ENCODE data around the gene SNCA. TPM values are rescaled to one million over a fixed set of nuclear protein-coding genes. Genes with fewer than 3 reads are reported as not detected.

SNCA gene
- total RNA-seq (6.8 and 7.7 TPM in 2 replicates), polyA plus RNA-seq (0.95 and 5.6 TPM in 2 replicates), polyA minus RNA-seq (ENCODE audit: low replicate concordance) (not detected in 2 replicates)
- 1.1 and 3.4 TPM in 2 replicates for polyA plus RNA-seq (2012)

DNA sequence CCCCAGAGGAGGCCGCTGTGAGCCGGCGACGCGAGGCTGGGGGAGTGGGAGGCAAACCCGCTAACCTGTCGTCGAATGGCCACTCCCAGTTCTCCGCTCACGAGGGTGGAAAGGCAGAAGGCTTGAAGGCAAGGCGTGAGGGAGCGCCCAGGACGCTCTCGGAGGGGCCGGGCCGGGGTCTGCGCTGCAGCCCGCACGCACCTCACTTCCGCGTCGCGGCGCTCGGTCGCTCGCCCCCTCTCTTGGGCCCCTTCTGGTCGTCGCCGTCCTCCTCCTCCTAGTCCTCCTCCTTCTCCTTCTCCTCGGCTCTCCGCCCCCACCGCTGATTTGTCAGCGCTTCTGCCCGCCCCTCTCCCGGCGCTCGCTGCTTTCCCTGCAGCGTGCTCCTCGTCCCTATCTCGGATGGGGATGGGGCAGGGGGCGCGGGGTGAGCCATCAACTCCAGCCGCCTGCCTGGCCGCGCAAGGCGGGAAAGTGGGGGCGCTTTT is at the start of gene SNCA:
Gene SNCA, minus strand, starts transcription at position 265 of the 488 bp plus-strand sequence. CDS start 1,494 bp downstream, outside the sequence.
- no peak for TF ChIP-seq EZH2 (IDR thresholded peaks at IDR 0.05; ENCODE audit: low read length, missing control alignments)
- TF ChIP-seq CTCF (conservative IDR thresholded peaks at IDR 0.05 in 1 of 2, IDR thresholded peaks at IDR 0.05 in 1 of 2; ENCODE audit: low read depth in 1 of 2, low read length in 2 of 2): no peak
- no peaks in the 10 kb centered on the region for H3K9me3 ChIP-seq (ENCODE audit: control insufficient read depth, insufficient read depth, low read depth, low read length)
- H4K20me1 ChIP-seq (ENCODE audit: control insufficient read depth, extremely low read depth, insufficient read depth, low read length): no peaks in the 10 kb centered on the region
- H3K27ac ChIP-seq (ENCODE audit: insufficient read depth, low read length): no peak within 1 kb of the TSS
- DNase-seq (ENCODE audit: low read depth in 2 of 2): peak; percentile 69 to 73
- peak within 1 kb of the TSS; percentile 85 for H3K4me2 ChIP-seq (ENCODE audit: extremely low read depth, insufficient read depth, low read length)
- H3K4me1 ChIP-seq (ENCODE audit: control insufficient read depth, extremely low read depth, insufficient read depth, low read length): no peaks in the 10 kb centered on the region
- H3K4me3 ChIP-seq (replicated peaks in 1 of 4; ENCODE audit: control extremely low read depth in 1 of 4, insufficient read depth in 1 of 4, low read depth in 3 of 4, low read length in 4 of 4): peak within 1 kb of the TSS; percentile 43 to 82 (median 53)
- H3K36me3 ChIP-seq (ENCODE audit: control insufficient read depth, insufficient read depth, low read length): no peaks in the 10 kb centered on the region
- no peaks in the 10 kb centered on the region for H3K79me2 ChIP-seq (ENCODE audit: control insufficient read depth, insufficient read depth, low read length)
- no peak within 1 kb of the TSS for H3K9ac ChIP-seq (ENCODE audit: insufficient read depth, low read length)
- peaks cover 16% of the 10 kb centered on the region for H3K27me3 ChIP-seq (ENCODE audit: control insufficient read depth, insufficient read depth, low read length)
- H2AFZ ChIP-seq (ENCODE audit: low read length): peak within 1 kb of the TSS; percentile 52

GRCh38 chr4:89879215-89879614 is 42.3 kb upstream of the SNCA start:
- Histone ChIP-seq H3K79me2 (ENCODE audit: control insufficient read depth, insufficient read depth, low read length) (no peaks in the 10 kb centered on the region), H3K4me3 (replicated peaks in 1 of 4; ENCODE audit: control extremely low read depth in 1 of 4, insufficient read depth in 1 of 4, low read depth in 3 of 4, low read length in 4 of 4) (no peak overlapping the region), H3K36me3 (ENCODE audit: control insufficient read depth, insufficient read depth, low read length) (no peaks in the 10 kb centered on the region)

DNA sequence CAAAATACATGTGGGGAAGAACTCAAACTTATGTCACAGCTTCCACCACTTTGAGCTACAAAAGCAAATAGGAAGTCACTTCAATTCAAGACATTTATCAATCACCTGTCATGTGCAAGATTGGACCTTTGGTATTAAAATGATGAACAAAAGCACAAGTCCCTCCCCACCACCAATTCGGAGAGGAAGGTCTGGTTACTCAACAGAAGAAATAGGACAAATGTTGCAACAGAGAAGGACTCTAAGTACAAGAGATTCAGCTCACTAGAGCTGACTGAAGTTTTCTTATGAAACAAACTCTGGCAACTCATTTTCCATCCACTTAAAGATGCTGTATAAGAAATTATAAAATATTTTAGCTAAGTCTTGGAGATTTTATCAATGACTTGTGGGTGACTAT is 41.6 kb upstream of the SNCA start:
- Histone ChIP-seq H3K4me3 (replicated peaks in 1 of 4; ENCODE audit: control extremely low read depth in 1 of 4, insufficient read depth in 1 of 4, low read depth in 3 of 4, low read length in 4 of 4) (no peak overlapping the region), H3K4me2 (ENCODE audit: extremely low read depth, insufficient read depth, low read length) (no peak overlapping the region), H3K4me1 (ENCODE audit: control insufficient read depth, extremely low read depth, insufficient read depth, low read length) (no peaks in the 10 kb centered on the region), H2AFZ (ENCODE audit: low read length) (no peak overlapping the region), H3K27me3 (ENCODE audit: control insufficient read depth, insufficient read depth, low read length) (no peaks in the 10 kb centered on the region), H3K36me3 (ENCODE audit: control insufficient read depth, insufficient read depth, low read length) (no peaks in the 10 kb centered on the region), H3K79me2 (ENCODE audit: control insufficient read depth, insufficient read depth, low read length) (no peaks in the 10 kb centered on the region), H3K9me3 (ENCODE audit: control insufficient read depth, insufficient read depth, low read depth, low read length) (no peaks in the 10 kb centered on the region), H4K20me1 (ENCODE audit: control insufficient read depth, extremely low read depth, insufficient read depth, low read length) (no peaks in the 10 kb centered on the region), H3K27ac (ENCODE audit: insufficient read depth, low read length) (no peak overlapping the region), H3K9ac (ENCODE audit: insufficient read depth, low read length) (no peak overlapping the region)
- TF ChIP-seq EZH2 (IDR thresholded peaks at IDR 0.05; ENCODE audit: low read length, missing control alignments) (no peak), CTCF (conservative IDR thresholded peaks at IDR 0.05 in 1 of 2, IDR thresholded peaks at IDR 0.05 in 1 of 2; ENCODE audit: low read depth in 1 of 2, low read length in 2 of 2) (no peak)
- peak in 1 of 2 donors; percentile 14 for DNase-seq (ENCODE audit: low read depth in 2 of 2)

More at GRCh38 chr4:89879215-89879614, 42.3 kb upstream of the SNCA start:
- Histone ChIP-seq H3K27ac (ENCODE audit: insufficient read depth, low read length) (no peak overlapping the region), H3K27me3 (ENCODE audit: control insufficient read depth, insufficient read depth, low read length) (no peaks in the 10 kb centered on the region), H4K20me1 (ENCODE audit: control insufficient read depth, extremely low read depth, insufficient read depth, low read length) (no peaks in the 10 kb centered on the region), H3K4me1 (ENCODE audit: control insufficient read depth, extremely low read depth, insufficient read depth, low read length) (no peaks in the 10 kb centered on the region), H3K4me2 (ENCODE audit: extremely low read depth, insufficient read depth, low read length) (no peak overlapping the region), H3K9ac (ENCODE audit: insufficient read depth, low read length) (no peak overlapping the region), H3K9me3 (ENCODE audit: control insufficient read depth, insufficient read depth, low read depth, low read length) (no peaks in the 10 kb centered on the region), H2AFZ (ENCODE audit: low read length) (no peak overlapping the region)
- TF ChIP-seq EZH2 (IDR thresholded peaks at IDR 0.05; ENCODE audit: low read length, missing control alignments): no peak
- no peak for TF ChIP-seq CTCF (conservative IDR thresholded peaks at IDR 0.05 in 1 of 2, IDR thresholded peaks at IDR 0.05 in 1 of 2; ENCODE audit: low read depth in 1 of 2, low read length in 2 of 2)
- no peak for DNase-seq (ENCODE audit: low read depth in 2 of 2)

Data from fibroblast of lung (primary cell).